ENCODE results near the gene SCN8A. TPM values are rescaled to one million over a fixed set of nuclear protein-coding genes. Genes with fewer than 3 reads are reported as not detected.

The SCN8A gene
- total RNA-seq, 4 donors from 2014 or later, result 0.28 to 4.1 TPM; not detected in 2

DNA sequence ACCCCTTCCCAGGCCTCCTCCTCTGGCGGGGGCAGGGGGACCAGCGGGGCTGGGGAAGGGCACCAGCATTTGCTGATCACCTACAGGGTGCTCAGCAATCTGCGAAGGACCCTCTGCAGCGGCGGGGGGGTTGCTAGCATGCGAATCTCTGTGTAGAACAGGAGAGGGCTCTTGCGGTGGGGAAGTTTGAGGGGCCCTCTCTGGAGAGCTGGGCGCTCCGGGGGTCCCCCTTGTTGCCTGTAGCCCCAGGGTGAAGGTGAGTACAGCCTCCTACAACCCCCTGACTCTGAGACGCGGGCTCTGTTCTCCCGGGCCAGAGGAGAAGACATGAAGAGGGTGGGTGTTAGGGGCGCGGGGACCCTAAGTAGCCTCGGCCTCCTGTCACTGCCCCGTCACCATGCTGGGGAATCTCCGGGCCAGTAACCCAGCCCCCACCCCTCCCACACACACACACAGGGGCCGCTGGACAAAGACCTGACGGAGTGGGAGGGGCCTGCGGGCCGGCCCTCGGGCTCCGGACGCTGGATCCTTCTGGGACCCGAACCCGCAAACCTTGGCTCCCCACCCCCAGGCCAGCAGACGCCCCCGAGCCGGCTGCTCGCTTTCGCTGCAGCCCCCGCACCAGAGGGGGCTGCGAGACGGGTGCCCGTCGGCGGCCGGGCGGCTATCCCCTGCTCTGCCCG, 256.8 kb downstream of the SCN8A start:
- TF ChIP-seq, protein P1, sequence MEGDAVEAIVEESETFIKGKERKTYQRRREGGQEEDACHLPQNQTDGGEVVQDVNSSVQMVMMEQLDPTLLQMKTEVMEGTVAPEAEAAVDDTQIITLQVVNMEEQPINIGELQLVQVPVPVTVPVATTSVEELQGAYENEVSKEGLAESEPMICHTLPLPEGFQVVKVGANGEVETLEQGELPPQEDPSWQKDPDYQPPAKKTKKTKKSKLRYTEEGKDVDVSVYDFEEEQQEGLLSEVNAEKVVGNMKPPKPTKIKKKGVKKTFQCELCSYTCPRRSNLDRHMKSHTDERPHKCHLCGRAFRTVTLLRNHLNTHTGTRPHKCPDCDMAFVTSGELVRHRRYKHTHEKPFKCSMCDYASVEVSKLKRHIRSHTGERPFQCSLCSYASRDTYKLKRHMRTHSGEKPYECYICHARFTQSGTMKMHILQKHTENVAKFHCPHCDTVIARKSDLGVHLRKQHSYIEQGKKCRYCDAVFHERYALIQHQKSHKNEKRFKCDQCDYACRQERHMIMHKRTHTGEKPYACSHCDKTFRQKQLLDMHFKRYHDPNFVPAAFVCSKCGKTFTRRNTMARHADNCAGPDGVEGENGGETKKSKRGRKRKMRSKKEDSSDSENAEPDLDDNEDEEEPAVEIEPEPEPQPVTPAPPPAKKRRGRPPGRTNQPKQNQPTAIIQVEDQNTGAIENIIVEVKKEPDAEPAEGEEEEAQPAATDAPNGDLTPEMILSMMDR (IDR thresholded peaks at IDR 0.05), result no peak
- no peak for TF ChIP-seq POLR2A (IDR thresholded peaks at IDR 0.05)
- Histone ChIP-seq H3K27me3 (peaks cover 0 to 36% of the 10 kb centered on the region in 2 donors), H3K4me3 (peak overlapping the region; percentile 31 to 59 (median 51)), H3K36me3 (no peaks in the 10 kb centered on the region), H3K9me3 (no peaks in the 10 kb centered on the region), H3K4me1 (peaks cover 0 to 24% (median 10%) of the 10 kb centered on the region in 4 donors), H3K27ac (peak overlapping the region; percentile 12 to 63 (median 48))
- DNase-seq, result no peak

DNA sequence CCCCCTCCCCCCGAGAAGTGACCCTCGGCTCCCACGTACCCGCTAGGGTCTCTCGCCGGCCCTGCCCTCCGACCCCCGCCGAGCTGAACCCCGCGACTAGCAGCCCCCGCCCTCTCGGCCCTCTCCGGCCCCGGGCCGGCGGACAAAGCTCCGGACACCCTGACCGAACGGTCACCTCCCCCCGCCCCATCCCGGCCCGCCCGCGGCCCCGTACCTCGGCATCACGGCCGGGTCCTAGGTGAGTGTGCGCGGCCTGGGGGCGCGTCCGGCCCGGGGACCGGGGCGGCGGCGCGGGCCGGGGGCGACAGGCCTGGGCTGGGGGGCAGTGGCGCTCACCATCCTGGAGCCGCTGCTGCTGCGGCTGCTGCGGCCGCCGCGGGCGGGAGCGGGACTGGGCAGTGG, 257.3 kb downstream of the SCN8A start, which contains the start of gene FIGNL2:
Gene FIGNL2, minus strand, starts transcription at position 393 of the 402 bp plus-strand sequence. CDS start 26,305 bp downstream, outside the sequence.
- H3K27ac ChIP-seq, result peak within 1 kb of the TSS; percentile 12 to 63 (median 60)
- DNase-seq, result no peak
- peak within 1 kb of the TSS; percentile 31 to 59 (median 51) for H3K4me3 ChIP-seq
- H3K27me3 ChIP-seq, result peaks cover 0 to 36% of the 10 kb centered on the region in 2 donors
- TF ChIP-seq, protein P1 (IDR thresholded peaks at IDR 0.05), result no peak
- no peak for TF ChIP-seq POLR2A (IDR thresholded peaks at IDR 0.05)
- no peaks in the 10 kb centered on the region for H3K9me3 ChIP-seq
- H3K36me3 ChIP-seq, result no peaks in the 10 kb centered on the region
- peaks cover 0 to 24% (median 10%) of the 10 kb centered on the region in 4 donors for H3K4me1 ChIP-seq

DNA sequence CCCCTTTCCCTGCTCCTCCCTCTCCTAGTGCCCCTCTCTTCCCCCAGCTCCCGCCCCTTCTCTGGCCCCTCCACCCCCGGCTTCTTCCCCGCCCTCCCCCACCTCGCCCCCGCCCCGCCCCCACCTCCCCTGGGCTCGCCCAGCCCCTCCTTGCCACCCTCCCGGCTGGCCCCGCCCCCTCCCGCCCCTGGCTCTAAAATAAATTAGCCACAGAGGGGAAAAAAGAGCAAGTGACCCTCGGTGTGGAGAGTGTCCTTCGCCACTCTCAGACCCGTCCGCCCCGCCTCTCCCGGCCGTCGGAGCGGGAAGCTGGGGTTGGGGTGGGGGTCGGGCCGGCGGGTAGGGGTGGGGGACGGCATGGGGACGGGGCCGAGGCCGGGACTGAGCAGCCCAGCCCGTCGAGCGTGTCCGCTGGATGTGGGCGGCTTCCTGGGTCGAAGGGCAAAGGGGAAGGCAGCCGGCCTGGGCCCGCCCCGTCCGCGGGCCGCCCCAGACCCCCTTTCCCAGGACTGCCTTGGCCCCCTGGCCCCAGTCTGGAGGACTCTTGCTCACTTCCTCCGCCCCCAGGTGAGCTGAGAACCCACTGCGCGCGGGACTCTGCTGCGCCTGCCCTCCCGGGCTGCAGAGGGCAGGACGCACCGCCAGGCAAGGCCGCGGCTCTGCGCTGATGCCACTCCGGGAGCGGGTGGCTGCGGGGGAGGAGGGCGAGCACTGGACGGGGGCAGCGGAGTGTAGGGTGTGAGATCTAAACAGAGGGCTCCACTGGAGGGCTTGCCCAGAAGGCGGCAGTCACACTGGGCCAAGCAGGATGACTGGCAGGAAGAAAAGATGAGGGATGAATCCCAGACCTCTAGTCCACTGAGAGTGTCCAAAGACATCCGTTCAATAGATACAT, 258.1 kb downstream of the SCN8A start:
- no peak for TF ChIP-seq POLR2A (IDR thresholded peaks at IDR 0.05)
- TF ChIP-seq, protein P1 (IDR thresholded peaks at IDR 0.05), result peak in 1 of 6 experiments; percentile 4
- H3K4me1 ChIP-seq, result peaks cover 0 to 24% (median 10%) of the 10 kb centered on the region in 4 donors
- no peak for DNase-seq
- no peaks in the 10 kb centered on the region for H3K9me3 ChIP-seq
- peaks cover 0 to 36% of the 10 kb centered on the region in 2 donors for H3K27me3 ChIP-seq
- H3K36me3 ChIP-seq, result no peaks in the 10 kb centered on the region
- H3K27ac ChIP-seq, result peak overlapping the region in 3 of 4 donors; percentile 42 to 62 (median 57)
- peak overlapping the region in 3 of 4 donors; percentile 48 to 59 (median 54) for H3K4me3 ChIP-seq

DNA sequence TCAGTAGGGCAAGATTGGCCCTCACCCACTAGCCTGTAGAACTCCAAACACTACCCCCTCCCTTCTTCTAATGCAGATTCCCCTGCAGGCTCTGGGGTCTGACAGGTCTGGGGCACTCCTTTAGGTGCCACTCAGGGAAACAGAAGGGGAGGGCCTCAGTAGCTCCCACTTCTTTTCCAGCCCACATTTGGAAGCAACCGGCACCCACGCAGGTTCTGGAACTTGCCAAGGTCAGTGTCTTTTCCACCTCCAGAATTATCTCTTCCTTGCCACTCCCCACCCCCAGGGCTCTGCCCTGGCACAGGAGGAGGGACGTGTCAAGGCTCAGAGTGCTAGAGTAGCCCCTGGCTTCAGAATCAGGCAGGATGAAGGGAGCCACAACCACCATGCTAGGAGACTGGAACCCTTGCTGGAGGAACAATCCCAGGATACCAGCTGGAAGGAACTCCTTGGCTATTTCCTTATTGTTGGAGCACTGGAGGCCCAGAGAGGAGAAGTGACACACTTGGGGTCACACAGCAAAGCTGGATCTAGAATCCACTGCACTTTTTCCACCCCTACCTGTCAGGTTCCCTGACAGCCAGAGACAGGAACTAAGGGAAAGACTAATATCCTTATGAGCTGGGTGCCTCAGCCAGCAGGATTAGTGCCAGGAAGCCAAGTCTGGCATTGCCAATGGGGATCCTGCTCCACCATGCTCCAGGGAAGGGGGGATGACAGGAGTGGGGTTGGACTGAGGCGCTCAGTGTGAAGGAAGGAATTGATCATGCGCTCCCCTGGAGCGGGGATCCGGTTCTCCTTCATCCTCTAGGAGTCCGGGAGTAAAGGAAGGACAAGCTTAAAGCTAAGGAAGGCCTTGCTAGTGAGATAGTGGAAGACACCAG, 259.3 kb downstream of the SCN8A start:
- no peak for DNase-seq
- Histone ChIP-seq H3K36me3 (no peaks in the 10 kb centered on the region), H3K9me3 (no peaks in the 10 kb centered on the region), H3K27me3 (peaks cover 0 to 33% of the 10 kb centered on the region in 2 donors), H3K4me1 (peaks cover 0 to 24% (median 10%) of the 10 kb centered on the region in 4 donors), H3K27ac (peak overlapping the region in 1 of 4 donors; percentile 57), H3K4me3 (no peak overlapping the region)
- no peak for TF ChIP-seq POLR2A (IDR thresholded peaks at IDR 0.05)

DNA sequence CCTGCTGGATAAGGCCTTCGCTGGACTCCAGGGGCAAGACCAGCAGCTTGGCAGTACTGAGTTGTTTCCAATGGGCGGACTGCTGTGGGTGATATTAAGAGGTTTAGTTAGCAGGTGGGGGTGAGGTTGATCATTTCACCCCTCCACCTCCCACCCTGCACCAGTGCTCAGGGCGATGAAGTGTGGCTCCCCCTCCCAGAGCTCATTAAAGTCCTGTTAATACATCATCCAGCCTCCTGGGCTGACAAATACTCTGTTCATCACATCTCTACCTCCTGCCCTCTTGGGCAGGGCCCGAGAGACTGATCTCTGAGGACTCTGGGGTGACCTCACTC, 259.9 kb downstream of the SCN8A start:
- Histone ChIP-seq H3K4me3 (no peak overlapping the region), H3K36me3 (no peaks in the 10 kb centered on the region), H3K27ac (no peak overlapping the region), H3K4me1 (peaks cover 0 to 24% (median 10%) of the 10 kb centered on the region in 4 donors), H3K9me3 (no peaks in the 10 kb centered on the region), H3K27me3 (peaks cover 0 to 27% of the 10 kb centered on the region in 2 donors)
- TF ChIP-seq, protein P1 (IDR thresholded peaks at IDR 0.05), result no peak
- no peak for TF ChIP-seq POLR2A (IDR thresholded peaks at IDR 0.05)
- DNase-seq, result no peak
